GM19328 (cell line): Measurements from ENCODE around the gene GRIP2.

ENCODE experiments used
- ATAC-seq: cut with Tn5 transposase; IDR thresholded peaks from one replicate; pipeline ENCODE4 v1.9.1; 2021; ENCODE audit warnings: mild to moderate bottlenecking, moderate library complexity; ENCODE audit not compliant: unreplicated experiment

GRIP2 gene

DNA sequence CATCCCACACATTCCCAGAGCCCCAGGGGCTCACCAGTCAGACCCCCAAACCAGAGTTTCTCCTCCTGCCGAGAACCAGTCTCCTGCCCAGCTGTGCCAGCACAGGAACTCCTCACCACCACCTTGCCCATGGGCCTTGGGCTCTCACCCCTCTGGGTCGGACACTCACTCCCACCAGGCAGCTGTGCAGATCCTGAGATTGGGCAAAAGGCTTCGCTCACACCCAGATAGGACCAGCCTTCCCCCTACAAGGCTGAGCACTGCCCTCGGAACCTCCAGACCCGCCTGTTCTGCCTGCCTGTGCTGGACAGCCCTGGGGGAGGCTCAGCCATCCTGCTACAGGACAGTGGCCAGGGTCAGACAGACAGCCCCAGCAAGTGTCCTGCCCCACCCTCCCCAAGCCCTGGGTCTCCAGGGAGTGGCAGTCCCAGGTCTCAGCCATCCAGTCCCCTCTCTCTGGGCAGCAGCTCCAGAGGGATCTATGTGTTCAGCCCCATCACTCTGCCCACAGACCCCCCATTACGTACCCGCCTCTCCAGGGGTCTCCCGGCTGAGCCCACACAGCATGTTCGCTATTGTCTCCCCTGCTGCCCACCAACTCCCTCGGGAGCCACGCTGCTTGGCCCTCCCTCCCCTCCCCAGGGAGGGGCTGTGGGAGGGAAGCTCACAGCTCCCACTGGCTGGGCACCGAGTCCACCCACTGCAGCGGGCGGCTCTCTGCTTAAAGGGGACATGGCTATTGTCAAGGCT is at the start of gene GRIP2:
Gene GRIP2, minus strand, starts transcription at position 601 of the 750 bp plus-strand sequence. Its CDS starts 34 bp downstream, at position 567.
- no peak for ATAC-seq

DNA sequence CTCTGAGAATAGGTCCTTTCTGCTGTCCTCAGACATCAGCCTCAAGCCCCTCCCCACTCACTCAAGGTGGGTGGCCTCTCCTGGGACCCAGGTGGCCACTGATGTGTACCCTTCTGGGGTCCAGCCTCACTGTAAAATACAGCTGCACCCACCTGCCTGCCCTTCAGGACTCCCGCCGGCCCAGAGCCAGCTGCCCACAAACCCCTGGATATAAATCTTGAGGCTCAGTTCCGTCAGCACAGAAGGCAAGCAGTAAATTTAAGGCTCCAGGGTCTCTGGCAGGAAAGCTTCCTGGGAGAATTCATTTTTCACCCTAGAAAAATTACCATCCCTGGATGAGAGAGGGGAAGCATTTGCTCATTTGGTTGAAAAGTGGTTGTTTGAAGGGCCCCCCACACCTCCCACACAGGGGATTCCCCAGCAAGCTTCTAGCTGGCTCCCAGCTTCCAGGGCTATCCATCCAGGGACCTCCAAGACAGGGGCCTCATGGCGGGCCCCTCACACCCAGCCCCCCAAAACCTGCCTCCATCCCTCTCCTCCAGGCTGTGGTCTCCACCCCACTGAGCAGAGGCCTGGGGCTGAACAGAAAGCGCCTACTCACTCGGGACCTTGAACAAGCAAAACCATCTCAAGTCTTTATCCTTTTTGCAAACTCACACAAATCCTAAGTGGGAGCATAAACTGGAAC is 48.4 kb upstream of the GRIP2 start:
- ATAC-seq = no peak

DNA sequence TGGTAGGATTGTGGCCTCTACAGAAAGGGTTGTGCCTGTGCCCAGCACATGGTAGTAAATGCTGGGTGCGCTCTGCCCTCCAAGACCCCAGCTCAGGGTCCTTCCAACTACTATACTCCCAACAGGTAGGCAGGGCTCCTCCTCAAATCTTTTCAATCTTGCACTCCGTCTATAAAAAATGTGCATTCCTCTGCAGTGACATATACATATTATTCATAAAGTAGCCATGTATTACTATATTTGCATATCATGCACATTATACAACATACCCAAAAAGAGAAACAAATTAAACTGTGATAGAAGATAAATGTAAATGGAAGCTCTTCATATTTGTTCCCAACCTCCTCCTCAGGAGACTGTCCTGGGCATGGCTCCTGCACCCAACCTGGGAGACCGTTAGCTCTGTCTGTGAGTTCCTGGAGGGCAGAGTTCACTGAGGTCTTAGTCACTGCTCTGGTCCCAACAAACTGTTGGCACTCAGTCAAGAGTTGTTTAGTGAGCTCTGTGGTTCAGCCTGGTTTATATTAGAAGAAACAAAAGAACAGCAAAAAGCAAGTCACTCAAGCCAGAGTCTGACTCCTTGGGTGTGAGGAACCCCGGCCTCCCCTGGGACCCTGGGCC is 47.7 kb upstream of the GRIP2 start:
- no peak for ATAC-seq

DNA sequence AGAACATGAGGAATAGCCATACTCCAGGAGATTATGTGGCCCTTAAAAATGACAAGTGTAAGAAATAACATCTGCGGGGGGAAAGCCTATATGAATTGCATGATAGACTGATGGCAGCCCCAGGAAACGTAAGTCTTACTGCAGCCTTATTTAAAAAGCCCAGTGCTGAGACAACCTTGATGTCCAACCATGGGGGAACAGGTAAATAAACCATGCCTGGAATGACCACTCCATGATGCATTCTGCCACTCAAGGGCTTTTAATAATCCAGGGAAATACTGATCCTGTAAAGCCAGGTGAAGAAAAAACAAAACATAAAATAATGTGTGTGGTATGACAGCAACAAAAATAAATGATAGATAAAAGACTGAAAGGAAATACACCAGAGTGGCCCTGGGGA is 46.5 kb upstream of the GRIP2 start:
- ATAC-seq = no peak

DNA sequence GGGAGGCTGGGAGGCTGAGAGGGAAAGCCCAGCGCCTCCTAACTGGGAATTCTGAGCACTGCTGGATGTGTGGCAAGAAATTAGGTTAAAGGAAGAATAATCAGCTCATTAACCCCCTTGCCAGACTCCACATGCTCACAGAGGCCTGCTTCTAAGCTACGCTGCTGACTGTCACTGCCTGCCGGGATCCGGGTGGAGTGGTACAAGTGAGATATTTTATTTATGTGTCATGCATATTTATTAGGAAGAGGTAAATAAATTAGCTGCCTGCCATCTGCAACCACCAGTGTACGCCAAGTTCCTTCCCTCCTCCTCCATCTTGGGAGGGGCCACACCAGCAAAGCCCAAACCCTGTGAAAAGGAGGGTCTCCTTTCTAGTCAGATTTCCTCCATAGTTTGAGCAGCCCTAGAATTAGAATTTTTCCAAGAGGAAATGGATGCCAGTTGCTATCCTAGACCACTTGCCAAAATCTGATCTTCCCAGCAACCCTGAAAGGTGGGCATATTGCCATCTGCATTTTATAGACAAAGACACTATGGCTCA is 43.5 kb upstream of the GRIP2 start:
- ATAC-seq = no peak

DNA sequence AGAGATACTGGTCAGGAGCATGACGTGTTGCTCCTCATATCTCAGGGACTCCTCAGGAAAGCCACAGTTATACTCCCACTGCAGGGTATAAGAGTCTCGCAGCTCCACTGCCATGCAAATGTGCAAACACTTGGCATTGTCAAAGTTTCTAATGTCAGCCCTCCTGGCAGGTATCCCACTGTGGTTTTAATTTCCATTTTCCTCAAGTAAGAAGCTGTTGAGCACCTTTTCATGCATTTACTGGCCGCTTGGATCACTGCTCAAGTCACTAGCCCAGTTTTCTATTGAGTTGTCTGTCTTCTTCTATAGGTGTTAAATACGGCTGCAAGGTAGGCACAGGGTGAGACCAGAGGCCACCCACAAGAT is 41.9 kb upstream of the GRIP2 start:
- no peak for ATAC-seq

DNA sequence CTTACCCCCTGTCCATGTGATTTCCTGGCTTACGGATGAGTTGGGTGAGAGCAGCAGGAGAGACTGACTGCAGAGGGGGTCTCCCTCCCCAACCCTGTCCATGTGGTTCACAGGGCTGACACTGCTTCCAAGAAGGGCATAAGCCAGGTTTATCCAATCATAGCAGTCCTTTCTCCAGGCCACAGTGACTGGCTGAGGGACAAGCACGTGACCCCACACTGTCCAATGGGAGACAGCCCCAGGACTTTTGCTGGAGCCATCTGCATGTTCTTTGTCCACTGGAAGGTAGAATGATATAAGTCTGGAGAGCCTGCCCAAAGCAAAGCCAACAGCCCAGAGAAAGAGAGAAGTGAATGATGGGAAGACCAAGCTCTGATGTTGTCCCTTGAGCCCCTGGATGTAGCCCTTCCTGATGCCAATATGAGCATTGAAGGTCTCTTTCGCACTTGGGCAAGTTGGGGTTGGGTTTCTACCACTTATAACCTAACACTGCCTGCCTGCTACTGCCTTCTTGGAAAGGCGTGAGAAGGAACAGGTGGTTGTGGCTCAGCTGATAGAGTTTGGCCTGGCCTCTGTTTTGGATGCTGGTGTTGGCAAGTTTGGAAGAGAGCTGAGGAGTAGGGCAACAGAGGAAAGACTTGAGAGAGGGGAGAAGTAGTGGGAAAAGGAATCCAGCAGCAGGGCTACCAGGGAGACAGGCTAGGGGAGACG is 41.3 kb upstream of the GRIP2 start:
- no peak for ATAC-seq

DNA sequence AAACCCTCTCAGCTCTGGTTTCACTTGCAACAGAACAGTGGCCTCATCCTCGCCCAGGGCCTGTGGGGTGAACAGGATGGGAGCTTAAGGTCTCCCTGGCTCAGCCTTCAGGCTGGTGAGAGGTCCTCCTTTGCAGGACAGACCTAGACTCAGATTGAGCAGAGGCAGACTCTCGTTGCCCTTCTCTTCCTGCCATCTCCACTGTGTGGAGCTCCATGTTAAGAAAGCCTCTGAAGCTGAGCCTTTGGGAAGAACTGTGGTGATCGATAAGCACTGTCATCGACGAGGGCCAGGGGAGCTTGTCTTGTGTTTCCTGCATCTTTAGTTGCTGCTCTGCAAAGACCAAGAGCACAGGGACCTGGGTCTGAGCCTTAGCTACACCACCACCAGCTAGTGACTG is 37.8 kb upstream of the GRIP2 start:
- no peak for ATAC-seq

DNA sequence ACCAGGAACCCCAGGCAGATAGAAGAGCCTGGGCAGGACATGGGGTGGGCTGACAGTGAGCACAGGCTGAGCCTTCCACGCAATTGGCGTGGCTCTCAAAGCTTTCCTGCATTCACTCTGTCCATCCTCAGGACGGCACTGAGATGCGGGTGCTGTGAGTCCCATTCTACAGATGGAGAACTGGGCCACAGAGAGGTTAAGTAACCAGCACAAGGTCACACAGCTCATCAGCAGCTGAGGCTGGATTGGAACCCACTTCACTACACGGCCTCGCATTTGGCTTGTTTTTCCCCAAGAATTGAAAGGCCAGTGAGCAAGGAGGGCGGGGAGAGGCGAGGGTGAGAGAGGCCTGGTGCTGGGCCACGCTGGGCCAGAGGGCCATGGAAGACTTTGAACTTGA is 36.0 kb upstream of the GRIP2 start:
- no peak for ATAC-seq

DNA sequence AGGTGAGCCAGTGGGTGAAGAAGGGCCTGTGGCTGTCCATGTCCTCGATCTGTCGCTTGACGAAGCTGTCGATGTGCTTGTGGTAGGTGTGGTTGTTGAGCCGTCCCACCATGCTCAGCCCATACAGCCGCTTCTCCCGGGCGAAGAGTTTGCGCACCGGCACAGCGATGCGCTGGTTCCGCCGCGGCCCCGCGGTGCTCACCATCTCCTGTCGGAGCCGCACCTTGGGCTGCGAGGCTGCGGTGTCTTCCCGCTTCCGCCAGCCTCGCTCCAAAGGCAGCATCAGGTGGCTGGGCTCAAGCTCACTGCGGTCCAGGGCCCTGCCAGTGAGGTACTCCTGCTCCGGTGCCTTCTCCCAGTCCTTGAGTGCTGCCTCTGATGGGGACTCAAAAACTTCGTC is 34.0 kb upstream of the GRIP2 start:
- no peak for ATAC-seq

DNA sequence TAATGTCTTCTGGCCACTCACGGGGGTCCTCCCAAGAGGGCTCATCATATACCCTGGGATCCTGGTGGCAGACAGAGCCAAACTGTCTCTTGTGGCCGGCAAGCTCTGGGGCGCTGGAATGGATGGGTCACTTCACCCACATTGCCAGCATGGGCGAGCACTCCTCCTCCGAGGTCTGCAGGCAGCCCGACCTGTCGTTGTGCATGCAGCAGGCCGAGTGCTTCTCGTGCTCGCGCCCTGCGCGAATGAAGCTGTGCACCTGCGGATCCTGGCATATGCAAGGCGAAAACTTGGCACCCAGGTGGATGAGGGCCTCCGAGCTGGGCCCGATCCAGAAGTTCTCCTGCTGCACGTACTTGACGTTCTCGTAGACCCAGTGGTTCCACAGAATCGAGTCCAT is 33.6 kb upstream of the GRIP2 start:
- no peak for ATAC-seq

DNA sequence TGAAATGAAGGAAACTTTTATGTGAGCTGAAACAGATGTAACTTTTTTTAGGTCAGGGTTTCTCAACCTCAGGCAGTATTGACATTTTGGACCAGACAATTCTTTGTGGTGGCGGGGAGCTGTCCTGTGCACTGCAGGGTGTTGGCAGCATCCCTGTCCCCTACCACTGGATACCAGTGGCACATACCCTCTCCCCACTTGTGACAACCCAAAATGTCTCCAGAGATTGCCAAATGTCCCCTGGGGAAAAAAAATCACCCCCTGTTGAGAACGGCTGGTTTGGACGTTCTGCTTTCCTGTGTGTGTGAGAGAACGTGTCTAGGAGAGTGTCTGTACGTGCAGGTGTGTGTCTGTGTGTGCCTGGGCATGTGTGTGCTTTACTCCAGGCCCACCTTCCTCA is 30.7 kb upstream of the GRIP2 start:
- ATAC-seq = no peak

DNA sequence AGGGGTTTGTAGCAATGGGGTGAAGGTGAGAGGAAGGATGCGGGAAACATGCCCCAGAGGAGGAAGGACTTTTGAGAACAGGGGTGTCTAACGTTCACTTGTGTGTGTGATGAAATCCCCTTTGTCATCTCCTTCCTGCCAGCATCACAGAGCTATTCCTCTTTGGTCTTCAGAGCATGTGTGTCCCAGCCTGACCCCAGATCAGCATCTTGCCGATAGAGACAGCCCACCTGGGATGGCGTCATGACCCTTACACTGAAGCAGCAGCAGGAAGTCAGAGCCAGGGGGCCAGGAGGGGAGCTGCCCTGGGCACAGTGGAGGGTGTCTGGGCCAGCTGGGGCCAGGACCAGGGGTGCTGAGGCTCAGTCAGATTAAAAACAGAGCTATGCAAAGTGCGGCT is 29.9 kb upstream of the GRIP2 start:
- no peak for ATAC-seq

DNA sequence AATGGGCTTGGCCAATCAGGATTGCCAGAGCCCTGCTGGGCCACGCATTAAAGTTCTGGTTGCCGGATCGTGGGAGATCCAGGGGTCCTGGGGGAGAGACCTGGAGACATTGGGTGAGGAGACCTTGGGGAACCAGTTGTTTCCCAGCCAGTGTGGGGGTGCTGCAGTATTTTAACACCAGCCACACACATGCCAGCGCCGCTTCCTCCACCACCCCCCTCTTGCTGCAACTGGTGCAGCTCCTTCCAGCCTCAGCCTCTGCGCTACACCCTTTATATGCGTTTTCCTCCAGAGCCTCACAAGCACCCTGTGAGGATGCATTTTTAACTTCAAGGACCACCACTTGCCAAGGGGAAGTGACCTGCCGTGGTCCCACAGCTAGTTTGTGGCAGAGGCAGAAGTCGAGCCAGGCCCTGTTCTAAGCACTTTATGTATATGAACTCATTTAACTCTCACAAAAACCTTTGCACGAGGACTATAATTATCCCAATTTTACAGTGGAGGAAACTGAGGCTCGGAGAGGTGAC is 29.4 kb upstream of the GRIP2 start:
- no peak for ATAC-seq

DNA sequence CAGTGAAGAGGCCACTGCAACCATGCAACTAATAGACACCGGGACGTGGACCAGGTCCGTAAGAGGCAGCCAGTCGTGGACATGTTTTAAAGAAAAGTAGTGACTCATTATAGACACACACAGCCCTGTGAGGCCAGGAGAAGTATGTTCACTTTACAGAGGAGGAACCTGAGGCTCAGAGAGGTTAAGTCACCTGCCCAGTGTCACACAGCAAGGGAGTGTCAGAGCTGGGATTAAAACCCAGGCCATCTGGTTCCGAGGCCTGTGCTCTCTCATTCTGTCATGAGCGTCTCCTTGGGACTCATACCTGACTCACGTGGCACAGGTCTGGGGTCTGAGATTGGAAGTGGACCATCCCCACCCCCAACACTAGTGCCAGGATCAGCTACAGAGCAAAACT is 28.1 kb upstream of the GRIP2 start:
- no peak for ATAC-seq

DNA sequence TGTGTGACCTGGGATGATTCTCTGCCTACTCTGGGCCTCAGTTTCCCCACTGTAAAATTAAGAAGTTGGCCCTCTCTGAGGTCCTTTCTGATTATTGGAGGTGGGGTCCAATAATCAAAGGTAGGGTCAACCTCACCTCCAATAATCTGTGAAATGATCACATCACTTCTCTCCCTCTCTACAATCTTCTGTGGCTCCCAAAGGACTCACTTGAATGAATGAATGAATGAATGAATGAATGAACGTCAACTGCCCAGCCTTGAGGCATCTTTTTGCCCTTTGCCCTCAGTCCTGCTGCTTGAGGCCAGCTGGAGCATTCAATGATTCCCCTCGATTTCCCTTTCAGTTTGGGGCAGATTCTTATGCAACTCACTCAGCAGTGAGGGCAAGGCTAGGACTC is 26.7 kb upstream of the GRIP2 start:
- ATAC-seq = no peak

DNA sequence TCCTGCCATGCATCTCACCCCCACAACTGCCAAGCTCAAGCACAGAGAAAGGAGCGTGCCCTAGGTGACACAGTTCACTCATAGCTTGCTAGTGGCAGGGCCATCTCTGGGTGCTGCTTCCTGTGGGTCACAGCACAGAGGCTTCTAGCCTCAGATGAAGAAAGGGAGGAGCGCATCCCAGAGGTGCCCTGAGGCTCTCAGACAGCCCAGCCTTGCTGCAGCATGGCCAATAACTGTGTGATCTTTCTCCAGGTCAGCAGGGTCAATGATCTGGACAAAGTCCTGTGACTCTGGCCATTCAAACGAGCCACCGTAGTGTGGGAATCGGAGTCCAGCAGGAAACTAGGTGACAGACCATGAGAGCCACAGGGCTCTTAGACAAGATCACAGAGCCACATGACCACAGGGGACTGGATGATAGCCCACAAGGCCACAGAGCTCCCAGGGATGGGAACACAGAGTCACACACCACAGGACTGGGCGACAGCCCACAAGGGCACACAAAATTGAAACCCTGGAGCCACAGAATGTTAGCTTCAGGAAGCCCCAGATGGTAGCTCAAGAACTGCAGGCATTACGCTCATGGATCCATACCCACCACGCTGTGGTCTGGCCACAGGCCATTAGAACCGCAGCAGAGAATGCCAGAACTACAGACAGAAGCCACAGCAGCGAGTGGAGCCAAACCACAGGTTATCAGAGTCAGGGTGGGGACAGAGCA is 25.9 kb upstream of the GRIP2 start:
- ATAC-seq = no peak

DNA sequence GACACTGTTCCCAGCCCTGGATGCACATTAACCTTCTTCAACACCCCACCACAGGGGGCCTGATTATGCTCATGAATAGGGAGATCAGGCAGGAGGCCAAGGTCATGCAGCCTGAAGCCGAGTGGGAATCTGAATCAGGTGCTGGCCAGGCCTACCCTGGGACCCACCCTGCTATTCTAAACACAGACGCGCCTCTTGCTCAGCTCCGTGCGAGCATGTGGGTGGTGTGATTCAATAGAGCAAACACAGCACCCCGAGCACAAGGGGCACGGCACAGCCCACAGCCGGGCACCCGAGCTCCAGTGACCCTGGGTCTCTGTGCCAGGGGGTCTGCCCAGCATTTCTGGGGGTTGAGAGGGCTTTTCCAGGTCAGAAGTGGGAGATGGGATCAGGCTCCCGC is 24.6 kb upstream of the GRIP2 start:
- no peak for ATAC-seq

DNA sequence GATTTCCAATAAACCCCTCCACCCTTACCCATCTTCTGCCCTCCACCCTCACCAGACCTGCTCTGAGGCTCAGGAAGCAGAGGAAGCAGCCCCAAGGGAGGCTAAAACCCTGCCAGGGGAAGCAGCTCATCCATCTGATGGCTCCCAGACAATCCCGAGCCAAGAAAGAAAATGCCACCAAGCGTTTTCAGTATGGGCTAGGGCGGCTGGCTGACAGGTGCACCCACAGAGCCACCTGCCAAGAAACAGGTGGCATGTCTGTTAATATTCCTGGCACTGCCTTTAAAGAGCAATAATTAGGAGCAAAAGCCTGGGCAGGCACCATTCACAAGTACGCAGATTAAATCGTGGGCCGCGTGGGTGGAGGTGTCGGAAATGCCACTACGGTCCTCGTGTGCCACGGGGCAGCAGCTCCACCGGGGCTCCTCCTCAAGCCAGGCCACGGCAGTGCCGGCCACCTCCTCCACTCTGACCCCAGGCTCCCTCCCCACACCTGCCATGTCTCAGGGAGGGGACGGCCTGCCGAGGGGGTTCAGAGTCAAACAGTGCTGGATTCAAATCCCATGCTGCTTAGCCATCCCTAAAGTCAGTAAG is 23.9 kb upstream of the GRIP2 start:
- no peak for ATAC-seq
